Measurements from ENCODE around the gene TMEM247.

The TMEM247 gene

DNA sequence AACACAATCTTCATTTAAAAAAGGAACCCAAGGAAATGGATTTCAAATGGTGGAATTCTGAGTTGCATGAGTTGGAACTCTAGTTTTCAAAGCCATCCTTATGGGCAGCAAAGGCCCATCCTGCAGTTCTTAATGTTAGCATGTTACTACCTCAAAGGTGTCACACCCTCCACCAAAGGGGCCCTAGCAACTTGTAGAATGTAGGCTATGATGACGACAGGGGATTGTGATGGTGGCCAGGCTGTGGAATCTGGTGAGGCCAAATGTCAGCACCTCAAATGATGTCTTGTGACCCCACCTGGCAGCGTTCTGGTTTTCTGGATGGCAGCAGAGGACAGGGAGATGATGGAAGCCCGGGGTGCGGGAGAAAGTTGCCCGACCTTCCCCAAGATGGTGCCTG lies at the start of gene TMEM247:
Gene TMEM247 (plus strand): TSS at position 301 of the 400 bp plus-strand sequence.
- DNase-seq = no peak

DNA sequence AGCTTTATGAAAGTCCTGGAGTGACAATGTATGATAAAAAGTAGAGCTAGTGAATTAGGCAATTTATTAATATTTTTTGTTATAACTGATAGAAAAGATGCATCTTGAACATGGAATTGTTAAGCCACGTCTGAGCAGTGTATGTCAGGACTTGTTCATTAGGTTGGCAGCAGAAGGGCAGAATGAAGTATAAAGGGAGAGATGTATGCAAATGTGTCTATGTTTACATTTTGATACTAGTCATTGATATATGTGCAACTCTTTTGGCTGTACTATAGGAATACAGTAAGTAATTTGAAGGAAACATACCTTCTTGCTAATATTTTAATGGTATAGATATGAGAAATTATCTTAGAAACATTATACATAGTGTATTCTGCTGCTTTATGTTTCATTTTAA lies 49.0 kb upstream of the TMEM247 start:
- DNase-seq = no peak

DNA sequence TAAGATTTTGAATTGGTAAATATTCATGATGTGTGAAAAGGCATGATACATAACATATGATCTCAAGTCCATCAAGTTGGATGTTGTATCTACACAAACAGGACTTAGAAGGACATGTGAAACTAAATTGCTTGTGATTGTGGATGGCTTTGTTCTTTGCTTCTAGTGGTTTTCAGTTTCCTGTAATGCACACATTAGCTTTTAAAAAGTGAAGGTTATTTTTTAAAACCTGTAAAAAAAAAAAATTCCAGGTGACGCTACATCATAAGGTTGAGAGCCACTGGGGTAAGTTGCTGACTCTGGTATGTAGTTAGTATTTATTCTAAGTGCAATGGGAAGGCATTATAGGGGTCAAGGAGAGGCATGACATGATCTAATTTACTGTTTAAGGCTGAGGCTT lies 48.4 kb upstream of the TMEM247 start:
- DNase-seq = peak; percentile 5

DNA sequence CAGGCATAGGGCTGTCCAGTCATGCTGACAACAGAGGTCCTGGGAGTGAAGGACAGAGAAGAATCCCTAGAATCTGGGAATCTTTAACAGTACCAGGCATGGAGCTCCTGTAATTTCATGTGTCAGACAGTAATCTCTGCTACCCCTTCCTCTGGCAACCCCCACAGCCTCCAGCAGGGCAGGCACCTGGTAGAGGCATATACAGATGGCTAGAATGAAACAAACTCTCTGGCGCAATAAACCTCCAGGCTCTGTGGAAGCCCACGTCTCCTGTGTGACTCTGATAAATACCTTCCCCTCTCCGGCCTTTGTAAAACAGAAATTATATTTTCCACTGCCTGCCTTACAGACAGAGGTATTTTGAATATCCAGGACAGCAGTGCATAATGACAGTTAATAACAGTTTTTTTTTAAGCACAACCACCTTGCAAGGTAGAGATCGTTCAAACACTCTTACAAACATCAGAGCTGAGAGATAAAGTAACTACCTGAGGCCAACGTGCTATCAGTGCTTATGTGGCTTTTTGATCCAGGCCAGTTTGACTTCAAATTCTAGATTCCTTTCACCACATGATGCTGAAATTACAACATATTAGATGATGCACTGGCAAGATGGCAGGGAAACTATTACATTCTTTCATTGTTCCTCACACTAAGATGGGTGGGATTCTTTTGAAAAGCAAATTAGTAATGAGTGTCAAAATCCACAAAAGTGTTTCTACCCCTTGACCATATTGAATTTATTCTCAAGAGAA lies 47.7 kb upstream of the TMEM247 start:
- no peak for DNase-seq

DNA sequence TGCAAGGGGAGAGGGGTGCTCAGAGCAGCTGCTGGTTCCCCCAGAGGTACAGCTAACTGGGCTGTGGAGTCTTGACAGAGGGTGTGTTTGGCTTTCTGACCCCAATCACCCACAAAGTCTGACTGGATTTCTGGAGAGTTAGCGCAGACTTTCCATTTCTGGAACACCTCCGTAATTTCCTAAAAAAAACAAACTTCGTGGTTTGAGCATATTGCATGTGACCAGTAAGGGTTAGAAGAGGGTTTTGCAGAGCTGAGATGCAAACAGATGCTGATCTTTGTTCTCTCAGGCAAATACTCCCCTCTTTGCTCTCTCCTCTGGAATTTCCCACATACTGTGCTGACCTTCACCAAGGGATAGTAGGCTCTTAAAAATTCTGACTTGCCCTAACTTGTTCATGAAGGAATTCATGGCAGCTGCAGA lies 44.5 kb upstream of the TMEM247 start:
- no peak for DNase-seq

DNA sequence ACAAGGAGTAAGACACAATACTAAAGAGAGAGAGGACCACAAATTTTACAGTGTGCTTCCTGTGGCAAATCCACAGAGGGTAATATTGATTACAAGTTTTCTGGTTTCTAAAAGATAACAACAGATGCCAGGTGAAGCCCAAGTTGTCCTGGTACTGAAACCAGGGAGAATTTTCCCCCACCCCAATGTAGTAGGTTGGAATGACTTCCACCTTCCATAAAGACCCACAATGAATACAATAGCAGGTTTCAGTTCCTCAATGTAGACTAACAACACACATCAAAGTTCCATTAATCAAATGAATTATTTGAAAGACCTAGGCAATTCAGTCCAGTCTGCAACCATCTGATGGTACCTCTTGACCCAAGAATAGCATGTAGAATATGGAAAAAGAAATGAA lies 44.0 kb upstream of the TMEM247 start:
- DNase-seq = no peak

DNA sequence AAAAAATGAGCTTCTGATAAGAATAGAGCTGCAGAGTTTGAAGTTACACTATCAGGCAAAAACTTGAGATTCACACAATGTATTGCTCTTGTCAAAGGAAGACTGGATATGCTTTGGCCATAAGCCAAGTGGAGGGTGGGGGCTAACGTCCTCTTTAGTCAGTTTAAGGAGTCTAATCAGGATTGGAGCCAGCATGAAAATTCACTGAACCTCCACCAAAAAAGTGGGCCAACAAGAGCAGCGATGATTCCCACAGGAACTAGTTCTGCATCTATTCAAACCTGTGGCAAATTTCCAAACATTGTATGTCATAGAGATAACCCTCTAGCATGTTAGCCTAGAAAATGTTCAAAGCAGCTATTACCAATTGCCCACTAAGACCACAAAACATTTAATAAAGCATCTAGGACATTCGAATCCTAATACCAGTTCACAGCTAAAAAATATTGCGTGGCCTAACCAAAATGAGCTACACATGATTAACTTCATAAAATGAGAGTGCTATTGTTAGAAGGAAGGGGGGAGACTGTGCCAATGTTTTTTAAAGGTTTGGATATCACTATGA lies 43.5 kb upstream of the TMEM247 start:
- DNase-seq = no peak

DNA sequence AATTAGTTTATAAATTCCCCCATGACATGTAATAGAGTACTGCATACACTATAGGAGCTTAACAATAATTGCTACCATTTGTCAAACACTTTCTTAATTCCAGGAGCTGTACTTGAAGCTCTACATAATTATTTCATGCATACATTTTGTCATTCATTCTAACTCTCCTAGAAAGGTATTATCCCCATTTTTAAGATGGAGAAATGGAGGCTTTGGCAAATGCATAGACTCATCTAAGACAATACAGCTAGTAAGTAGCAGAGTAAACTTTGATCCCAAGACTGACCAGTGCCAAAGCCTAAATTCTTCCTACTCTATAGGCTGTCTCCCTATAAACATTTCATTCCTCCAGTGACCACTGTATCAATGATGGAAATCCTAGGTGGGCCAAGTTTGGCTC lies 42.6 kb upstream of the TMEM247 start:
- no peak for DNase-seq

DNA sequence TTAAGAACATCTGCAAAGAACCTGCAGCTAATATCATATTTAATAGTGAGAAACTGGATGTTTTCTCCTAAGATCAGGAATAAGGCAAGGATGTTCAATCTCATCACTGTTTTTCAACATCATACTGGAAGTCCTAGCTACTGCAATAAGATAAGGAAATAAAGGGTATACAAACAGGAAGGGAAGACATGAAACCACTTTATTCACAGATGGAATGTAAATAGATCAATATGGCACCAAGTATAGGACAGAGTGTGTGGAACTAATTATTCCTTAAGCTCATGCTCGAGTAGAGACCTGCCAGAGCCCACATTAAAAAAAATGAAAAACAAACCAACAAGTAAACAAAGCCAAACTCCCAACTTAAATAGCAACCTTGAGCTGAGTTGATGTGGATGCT lies 41.3 kb upstream of the TMEM247 start:
- DNase-seq = no peak

DNA sequence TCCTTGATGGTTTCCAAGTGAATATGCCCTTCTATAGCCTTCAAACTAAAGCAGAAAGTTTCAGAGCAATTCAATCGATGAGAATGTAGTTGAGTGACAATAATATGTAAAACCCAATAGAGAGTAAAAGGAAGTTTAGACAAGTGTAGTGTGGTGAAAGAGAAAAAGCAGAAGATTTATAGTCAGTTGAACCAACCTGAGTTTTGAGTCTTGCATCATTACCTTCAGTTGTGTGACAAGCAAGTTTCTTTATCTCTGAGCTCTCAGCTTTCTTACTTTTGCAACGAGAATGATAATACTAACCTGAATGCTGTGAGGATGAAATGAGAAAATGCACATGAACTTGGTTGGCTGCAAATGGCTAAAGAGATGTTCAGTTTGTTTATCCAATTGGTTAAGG lies 40.6 kb upstream of the TMEM247 start:
- no peak for DNase-seq

DNA sequence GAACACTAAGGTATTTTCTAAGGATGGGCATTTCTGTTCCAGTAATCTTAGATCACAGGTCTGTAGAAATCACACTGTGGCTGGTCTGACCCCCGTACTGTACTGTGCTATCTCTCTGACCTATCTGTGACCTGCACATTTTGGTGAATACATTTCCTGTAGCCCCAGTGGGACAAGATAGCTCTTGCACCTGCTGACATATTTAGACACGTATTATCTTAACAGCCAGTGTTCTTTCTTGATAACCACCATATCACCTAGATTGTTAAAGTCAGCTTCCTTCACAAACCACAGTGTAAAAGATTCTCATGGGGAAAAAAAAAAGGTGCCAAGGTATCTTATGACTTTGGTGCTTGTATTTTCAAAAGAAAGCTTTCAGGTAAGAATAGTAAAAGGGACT lies 39.8 kb upstream of the TMEM247 start:
- peak; percentile 68 for DNase-seq

DNA sequence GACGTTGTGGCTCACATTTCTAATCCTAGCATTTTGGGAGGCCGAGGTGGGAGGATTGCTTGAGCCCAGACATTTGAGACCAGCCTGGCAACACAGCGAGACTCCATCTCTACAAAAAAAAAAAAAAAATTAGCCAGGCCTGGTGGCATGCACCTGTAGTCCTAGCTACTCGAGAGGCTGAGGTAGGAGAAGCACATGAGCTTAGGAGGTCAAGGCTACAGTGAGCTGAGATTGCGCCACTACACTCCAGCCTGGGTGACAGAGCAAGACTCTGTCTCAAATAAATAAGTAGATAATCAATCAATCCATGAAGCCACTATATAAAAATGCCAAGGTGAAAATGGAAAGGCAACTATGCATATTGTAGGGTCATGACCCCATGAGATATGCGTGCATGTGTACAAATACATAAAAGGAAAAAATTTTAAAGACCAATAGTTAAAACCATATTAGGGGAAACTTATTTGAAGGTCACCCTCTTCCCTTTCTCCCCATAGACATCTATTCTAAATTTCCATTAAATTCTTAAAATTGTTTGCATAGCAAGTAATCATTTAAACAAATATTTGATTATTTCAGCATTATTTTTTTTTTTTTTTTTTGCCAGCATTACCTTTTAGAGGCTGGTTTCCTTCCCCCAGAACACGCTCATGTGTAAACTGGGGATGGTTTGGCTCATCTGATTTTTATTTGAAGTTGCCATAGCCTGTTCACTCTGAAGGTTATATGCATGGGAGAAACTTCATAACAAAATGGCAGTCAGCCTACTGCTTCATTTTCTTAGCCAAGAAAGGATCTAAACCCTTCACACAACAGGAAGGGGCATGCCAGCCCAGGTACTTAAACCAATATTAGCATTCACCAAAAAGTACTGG lies 37.3 kb upstream of the TMEM247 start:
- DNase-seq = no peak

DNA sequence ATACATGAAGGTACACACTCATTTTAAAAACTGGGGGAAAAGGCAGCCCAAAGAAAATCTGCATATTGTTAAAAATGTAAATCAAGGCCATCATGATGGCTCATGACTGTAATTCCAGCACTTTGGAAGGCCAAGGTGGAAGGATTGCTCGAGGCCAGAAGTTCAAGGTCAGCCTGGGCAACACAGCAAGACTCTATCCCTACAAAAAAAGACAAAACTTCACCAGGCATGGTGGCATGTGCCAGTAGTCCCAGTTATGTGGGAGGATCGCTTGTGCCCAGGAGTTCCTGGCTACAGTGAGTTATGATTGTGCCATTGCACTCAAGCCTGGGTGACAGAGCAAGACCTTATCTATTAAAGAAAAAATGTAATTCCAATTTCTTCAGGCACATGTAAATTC lies 34.6 kb upstream of the TMEM247 start:
- DNase-seq = no peak

DNA sequence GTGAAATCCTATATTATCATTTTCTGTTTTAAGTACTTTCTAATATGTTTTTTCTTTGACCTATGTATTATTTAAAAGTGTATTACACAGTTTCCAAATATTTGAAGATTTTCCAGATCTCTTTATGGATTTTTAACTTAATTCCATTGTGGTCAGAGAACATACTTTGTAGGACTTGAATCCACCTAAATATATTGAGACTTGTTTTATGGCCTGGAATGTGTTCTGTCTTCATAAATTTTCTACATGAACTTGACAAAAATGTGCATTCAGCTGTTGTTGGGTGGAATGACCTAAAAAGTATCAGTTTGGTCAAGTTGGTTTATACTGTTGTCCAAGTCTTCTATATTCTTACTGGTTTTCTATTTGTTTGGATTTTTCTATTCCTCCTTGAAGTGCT lies 33.8 kb upstream of the TMEM247 start:
- DNase-seq = no peak

DNA sequence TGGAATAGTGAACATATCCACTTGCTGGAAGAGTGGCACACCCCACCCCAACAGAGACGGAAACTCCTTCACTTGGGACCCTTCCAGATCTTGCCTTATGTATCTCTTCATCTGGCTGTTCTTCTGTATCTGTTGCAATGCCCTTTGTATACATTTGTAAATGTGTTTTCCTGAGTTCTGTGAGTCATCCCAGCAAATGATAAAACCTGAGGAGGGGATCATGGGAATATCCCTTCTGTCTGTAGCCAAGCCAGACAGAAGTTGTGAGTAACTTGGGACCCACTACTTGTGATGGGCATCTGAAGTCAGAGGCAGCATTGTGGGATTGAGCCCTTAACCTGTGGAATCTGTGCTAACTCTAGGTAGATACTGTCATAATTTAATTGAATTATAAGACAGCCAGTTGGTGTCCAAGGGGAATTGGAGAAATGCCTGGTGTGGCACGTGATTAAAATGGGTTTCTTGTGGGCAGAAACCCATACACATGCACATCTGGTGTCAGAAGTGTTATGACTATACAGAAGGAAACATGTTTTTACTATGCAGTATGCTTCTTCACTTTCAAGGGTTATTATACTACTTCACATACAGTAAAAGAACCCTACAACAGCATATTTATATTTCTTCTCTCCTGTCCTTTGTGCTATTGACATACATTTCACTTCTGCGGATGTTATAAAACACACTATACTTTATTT lies 32.3 kb upstream of the TMEM247 start:
- no peak for DNase-seq

DNA sequence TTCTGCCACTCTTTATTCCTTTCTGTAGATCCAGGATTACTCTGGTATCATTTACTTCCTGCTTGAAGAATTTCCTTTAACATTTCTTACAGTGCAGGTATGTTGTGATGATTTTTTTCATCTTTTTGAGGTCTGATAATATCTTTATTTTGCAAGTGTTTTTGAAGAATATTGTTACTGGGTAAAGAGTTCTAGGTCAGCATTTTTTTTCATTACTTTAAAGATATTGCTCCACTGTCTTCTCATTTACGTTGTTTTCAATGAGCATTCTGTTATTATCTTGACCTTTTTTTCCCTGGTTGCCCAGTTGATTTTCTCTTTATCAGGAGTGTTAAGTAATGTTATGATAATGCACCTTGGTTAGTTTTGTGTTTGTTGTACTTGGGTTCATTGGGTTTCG lies 31.7 kb upstream of the TMEM247 start:
- no peak for DNase-seq

DNA sequence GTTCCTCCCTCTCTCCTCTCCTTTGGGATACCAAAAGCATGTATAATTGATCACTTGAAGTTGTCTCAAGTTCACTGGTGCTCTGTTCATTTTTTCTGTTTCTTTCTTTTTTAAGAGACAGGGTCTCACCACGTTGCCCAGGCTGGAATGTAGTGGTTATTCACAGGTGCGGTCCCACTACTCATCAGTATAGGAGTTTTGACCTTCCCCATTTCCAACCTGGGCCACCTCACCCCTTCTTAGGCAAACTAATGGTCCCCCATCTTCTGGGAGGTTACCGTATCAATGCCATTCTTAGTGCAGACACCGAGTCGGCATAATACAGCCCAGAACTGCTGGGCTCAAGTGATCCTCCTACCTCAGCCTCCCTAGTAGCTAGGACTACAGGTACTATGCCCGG lies 31.3 kb upstream of the TMEM247 start:
- no peak for DNase-seq

DNA sequence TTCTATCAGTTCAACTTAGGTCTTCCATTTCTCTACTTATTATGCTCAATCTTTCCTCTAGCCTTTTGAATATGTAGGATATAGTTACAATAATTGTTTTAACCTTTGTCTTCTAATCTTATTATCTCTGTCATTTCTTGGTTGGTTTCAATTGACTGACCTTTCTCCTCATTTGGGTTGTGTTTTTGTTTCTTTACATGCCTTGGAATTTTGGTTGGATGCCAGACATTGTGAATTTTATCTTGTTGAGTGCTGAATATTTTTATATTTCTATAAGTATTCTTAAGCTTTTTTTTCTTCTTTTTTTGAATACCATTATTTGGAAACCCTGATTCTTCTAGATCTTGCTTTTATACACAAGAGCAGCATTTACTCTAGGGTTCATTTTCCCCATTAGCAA lies 30.7 kb upstream of the TMEM247 start:
- DNase-seq = no peak

DNA sequence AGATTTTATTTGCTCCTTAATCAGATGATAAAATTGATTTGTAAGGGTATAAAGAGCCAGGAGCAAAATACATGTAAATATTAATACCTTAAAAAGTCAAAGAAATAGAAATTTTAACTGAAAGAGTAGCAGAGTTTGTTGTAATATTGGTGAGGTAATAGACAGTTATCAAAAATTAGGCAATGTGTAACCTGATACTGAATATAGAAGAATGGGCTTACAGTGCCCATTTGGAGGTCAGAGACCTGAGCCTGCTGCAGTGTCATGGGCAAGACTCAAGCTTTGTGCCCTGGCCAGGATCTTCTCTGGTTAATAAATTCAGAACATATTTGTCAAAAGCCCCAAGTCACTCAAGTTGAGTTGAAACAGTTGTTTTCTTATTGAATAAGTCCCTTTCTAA lies 29.7 kb upstream of the TMEM247 start:
- no peak for DNase-seq

DNA sequence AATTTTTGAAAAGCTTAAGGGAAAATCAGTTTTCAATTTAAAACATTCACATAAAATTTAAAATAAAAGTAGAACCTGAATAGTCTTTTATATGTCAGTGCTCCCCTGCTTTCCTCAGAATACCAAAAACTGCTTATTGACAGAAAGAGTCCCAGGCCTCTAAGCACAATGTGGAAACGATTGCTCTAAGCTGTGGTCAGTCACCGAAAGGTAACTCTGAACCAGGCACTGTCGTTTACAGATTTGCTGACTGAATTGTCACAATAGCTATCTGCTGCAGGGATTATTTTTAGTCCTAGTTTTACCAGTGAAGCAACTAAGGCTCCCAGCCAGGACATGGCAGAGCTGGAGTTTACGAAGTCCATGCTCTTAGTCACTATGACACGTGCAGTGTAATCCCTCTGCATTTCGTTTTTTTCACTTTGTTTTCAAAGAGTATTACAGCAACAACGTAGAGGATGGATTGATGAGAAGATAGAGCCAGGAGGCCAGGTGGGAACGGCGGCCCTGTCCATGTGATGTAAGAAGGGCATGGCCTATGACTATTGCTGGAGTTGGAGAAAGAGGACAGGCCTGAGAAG lies 28.1 kb upstream of the TMEM247 start:
- no peak for DNase-seq

DNA sequence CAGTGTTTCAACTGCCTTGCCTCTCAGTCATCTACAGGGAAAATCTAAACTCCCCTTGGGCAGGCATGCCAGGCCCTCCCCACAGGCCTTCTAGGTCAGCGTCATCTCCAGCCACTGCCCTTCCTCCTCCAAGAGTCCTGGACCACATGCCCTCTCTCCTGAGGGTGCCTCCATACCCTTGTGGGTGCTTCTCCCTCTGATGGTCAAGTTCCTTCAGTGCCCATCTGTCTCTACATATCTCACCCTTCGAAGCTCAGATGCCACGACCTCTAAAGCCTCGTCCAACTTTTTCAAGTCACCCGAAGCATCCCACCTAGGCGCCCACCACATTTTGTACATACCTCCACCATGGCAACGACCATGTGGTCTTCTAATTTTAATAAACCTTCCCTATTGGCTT lies 22.6 kb upstream of the TMEM247 start:
- DNase-seq = no peak

DNA sequence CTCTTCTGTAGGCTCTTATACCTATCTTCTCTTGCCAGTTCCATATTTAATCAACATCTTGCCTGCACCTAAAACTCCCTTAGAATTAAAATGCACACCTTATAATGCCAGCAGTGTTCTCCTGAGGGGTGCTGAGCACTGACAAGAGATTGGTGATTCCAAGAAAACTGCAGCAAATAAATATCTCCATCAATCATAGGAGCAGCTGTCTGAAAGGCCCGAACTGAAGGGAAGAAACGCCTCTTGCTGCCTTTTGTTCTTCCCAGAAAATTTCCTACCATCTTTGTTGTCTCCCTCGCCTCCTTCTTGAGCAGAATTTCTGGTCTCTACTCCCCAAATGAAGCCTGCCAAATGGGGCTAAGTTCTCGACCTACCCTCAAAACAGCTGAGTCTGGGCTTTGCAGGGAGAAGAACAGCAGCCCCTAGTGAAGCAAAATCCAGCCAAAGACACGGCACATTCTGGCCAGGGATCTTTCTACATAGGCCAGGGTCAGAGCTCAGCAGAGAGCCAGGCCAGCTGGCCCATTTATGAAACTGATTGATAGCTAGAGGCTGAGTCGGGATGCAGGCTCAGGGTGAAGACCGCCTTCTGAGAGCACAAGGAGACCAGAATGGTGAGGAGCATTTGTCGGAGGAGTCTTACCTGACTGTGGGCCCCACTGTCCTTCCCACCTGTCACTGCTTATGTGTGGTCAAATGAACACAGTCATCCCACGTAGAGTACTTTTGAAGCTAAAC lies 20.4 kb upstream of the TMEM247 start:
- DNase-seq = no peak

All from CD4-positive, alpha-beta T cell treated with Interleukin-17A for 1 hour (primary cell).